Activated effector memory CD4-positive, alpha-beta T cell treated with Interleukin-2 at 50 U/mL for 16 hours (primary cell): ENCODE data around the gene BCL11A.
"Not testable (repeated sequence)": the region's sequence is repeated elsewhere in the genome, so short reads cannot be mapped to it uniquely, and the experiment has no call there.

Experiments
- DNase-seq: peaks from one replicate; pipeline ENCODE4 v3.0.0-alpha.2; 2020

The BCL11A gene

GRCh38 chr2:60422826-60423483 is 130.5 kb downstream of the BCL11A start:
- DNase-seq, result no peak

- DNase-seq, result not testable (repeated sequence)
Measured at GRCh38 chr2:60417210-60417609, 136.2 kb downstream of the BCL11A start.

- DNase-seq, result no peak
Measured at GRCh38 chr2:60416221-60417008, 137.0 kb downstream of the BCL11A start.

- no peak for DNase-seq
Measured at GRCh38 chr2:60415814-60416213, 137.6 kb downstream of the BCL11A start.

GRCh38 chr2:60414495-60415138 is 138.8 kb downstream of the BCL11A start:
- DNase-seq, result no peak

GRCh38 chr2:60413814-60414168 is 139.7 kb downstream of the BCL11A start:
- no peak for DNase-seq

- no peak for DNase-seq
Measured at GRCh38 chr2:60413069-60413813, 140.2 kb downstream of the BCL11A start.

- DNase-seq, result no peak
Measured at GRCh38 chr2:60412620-60413019, 140.8 kb downstream of the BCL11A start.

- DNase-seq, result no peak
Measured at GRCh38 chr2:60412027-60412426, 141.4 kb downstream of the BCL11A start.

- no peak for DNase-seq
Measured at GRCh38 chr2:60411295-60411694, 142.2 kb downstream of the BCL11A start.

GRCh38 chr2:60410456-60411146 is 142.9 kb downstream of the BCL11A start:
- DNase-seq, result no peak

- no peak for DNase-seq
Measured at GRCh38 chr2:60409531-60409871, 144.0 kb downstream of the BCL11A start.

- no peak for DNase-seq
Measured at GRCh38 chr2:60408811-60409530, 144.5 kb downstream of the BCL11A start.

GRCh38 chr2:60408207-60408606 is 145.2 kb downstream of the BCL11A start:
- no peak for DNase-seq

- DNase-seq, result no peak
Measured at GRCh38 chr2:60407398-60407797, 146.1 kb downstream of the BCL11A start.

GRCh38 chr2:60406192-60406591 is 147.3 kb downstream of the BCL11A start:
- DNase-seq, result no peak

- no peak for DNase-seq
Measured at GRCh38 chr2:60405271-60405919, 148.1 kb downstream of the BCL11A start.
